Adipocyte (in vitro differentiated cells): ENCODE measurements around the gene UNC79.

Experiments
- DNase-seq: peaks from one replicate; pipeline ENCODE4 v3.0.0-alpha.2; 2015; ENCODE audit warnings: low read depth
- H3K27me3 ChIP-seq: replicated peaks from 2 replicates; pipeline ENCODE4 v1.7.0; 2013; ENCODE audit warnings: mild to moderate bottlenecking, low read length, moderate library complexity; ENCODE audit not compliant: control insufficient read depth, insufficient read depth
- H3K36me3 ChIP-seq: 2 replicates; pipeline ENCODE4 v1.7.0; 2013; ENCODE audit warnings: low read length, mild to moderate bottlenecking, moderate library complexity; ENCODE audit not compliant: control insufficient read depth, insufficient read depth, severe bottlenecking
- H3K4me1 ChIP-seq: 2 replicates; pipeline ENCODE4 v1.7.0; 2013; ENCODE audit warnings: mild to moderate bottlenecking, low read length, moderate library complexity; ENCODE audit not compliant: control insufficient read depth, insufficient read depth
- H3K4me3 ChIP-seq: 2 replicates; pipeline ENCODE4 v1.7.0; 2013; ENCODE audit warnings: mild to moderate bottlenecking, low read length, moderate library complexity
- H3K9ac ChIP-seq: 2 replicates; pipeline ENCODE4 v1.7.0; 2013; ENCODE audit warnings: mild to moderate bottlenecking, low read length, moderate library complexity
- H3K9me3 ChIP-seq: 2 replicates; pipeline ENCODE4 v1.7.0; 2013; ENCODE audit warnings: mild to moderate bottlenecking, low read length, moderate library complexity; ENCODE audit not compliant: control insufficient read depth

The UNC79 gene

GRCh38 chr14:93531644-93532043 lies 100.9 kb downstream of the UNC79 start:
- Histone ChIP-seq H3K27me3 (no peaks in the 10 kb centered on the region), H3K36me3 (no peaks in the 10 kb centered on the region), H3K4me3 (no peak overlapping the region), H3K4me1 (peaks cover 7% of the 10 kb centered on the region), H3K9ac (no peak overlapping the region), H3K9me3 (no peaks in the 10 kb centered on the region)
- no peak for DNase-seq

- H3K9ac ChIP-seq, result no peak overlapping the region
- H3K4me3 ChIP-seq, result no peak overlapping the region
- DNase-seq, result no peak
- no peaks in the 10 kb centered on the region for H3K9me3 ChIP-seq
- no peaks in the 10 kb centered on the region for H3K36me3 ChIP-seq
- no peaks in the 10 kb centered on the region for H3K27me3 ChIP-seq
- no peaks in the 10 kb centered on the region for H3K4me1 ChIP-seq
Measured at GRCh38 chr14:93532541-93532940, 101.8 kb downstream of the UNC79 start.

DNA sequence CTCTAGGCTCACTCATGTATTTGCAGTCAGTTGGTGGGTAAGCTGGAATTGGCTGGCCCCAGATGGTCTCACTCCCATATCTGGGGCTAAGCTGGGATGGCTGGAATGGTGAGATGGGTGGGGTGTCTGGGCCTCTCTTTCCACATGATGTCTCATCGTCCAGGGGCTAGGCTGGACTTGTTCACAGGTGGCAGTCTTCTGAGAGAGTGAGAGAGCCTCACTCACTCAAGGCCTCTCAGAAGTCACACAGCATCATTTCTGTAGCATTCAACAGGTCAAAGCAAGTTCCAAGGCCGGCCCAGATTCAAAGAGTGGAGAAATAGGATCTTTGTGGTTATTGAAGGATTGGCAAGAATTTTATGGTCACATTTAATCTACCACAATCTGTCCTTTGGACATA lies 102.7 kb downstream of the UNC79 start:
- Histone ChIP-seq H3K4me1 (no peaks in the 10 kb centered on the region), H3K27me3 (no peaks in the 10 kb centered on the region)

DNA sequence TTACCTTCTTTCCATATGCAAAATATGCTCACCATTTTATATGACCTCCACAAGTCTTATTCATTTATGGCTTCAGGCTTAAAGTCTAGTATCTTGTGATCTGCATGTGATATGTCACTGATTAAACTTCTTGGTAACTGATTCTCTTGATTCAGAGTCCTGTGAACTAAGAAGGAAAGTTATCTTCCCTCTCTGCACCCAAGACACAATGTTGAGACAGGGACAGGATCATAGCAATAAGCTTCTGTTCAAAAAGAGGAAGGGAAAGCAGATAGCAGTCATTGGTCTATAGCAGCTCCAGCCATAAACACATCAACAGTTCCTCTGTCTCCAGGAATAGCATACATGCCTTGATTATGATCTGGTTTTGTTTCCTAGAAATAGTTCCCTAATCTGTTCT lies 103.1 kb downstream of the UNC79 start:
- Histone ChIP-seq H3K9ac (no peak overlapping the region), H3K4me3 (no peak overlapping the region), H3K9me3 (no peaks in the 10 kb centered on the region), H3K27me3 (no peaks in the 10 kb centered on the region), H3K36me3 (no peaks in the 10 kb centered on the region), H3K4me1 (no peaks in the 10 kb centered on the region)
- no peak for DNase-seq

More for the DNA sequence above, 102.7 kb downstream of the UNC79 start:
- DNase-seq, result no peak
- Histone ChIP-seq H3K4me3 (no peak overlapping the region), H3K36me3 (no peaks in the 10 kb centered on the region), H3K9ac (no peak overlapping the region), H3K9me3 (no peaks in the 10 kb centered on the region)

GRCh38 chr14:93535537-93535936 lies 104.8 kb downstream of the UNC79 start:
- Histone ChIP-seq H3K4me1 (no peaks in the 10 kb centered on the region), H3K9me3 (no peaks in the 10 kb centered on the region), H3K4me3 (no peak overlapping the region), H3K27me3 (peaks cover 3% of the 10 kb centered on the region), H3K36me3 (no peaks in the 10 kb centered on the region), H3K9ac (no peak overlapping the region)
- no peak for DNase-seq

- Histone ChIP-seq H3K9ac (no peak overlapping the region), H3K9me3 (no peaks in the 10 kb centered on the region), H3K36me3 (no peaks in the 10 kb centered on the region), H3K27me3 (peaks cover 5% of the 10 kb centered on the region), H3K4me1 (no peaks in the 10 kb centered on the region), H3K4me3 (no peak overlapping the region)
- peak; percentile 4 for DNase-seq
Measured at GRCh38 chr14:93536945-93537344, 106.2 kb downstream of the UNC79 start.

- H3K9me3 ChIP-seq, result no peaks in the 10 kb centered on the region
- no peak overlapping the region for H3K9ac ChIP-seq
- no peaks in the 10 kb centered on the region for H3K36me3 ChIP-seq
- peaks cover 5% of the 10 kb centered on the region for H3K27me3 ChIP-seq
- no peaks in the 10 kb centered on the region for H3K4me1 ChIP-seq
- no peak overlapping the region for H3K4me3 ChIP-seq
- DNase-seq, result no peak
Measured at GRCh38 chr14:93537951-93538350, 107.2 kb downstream of the UNC79 start.

DNA sequence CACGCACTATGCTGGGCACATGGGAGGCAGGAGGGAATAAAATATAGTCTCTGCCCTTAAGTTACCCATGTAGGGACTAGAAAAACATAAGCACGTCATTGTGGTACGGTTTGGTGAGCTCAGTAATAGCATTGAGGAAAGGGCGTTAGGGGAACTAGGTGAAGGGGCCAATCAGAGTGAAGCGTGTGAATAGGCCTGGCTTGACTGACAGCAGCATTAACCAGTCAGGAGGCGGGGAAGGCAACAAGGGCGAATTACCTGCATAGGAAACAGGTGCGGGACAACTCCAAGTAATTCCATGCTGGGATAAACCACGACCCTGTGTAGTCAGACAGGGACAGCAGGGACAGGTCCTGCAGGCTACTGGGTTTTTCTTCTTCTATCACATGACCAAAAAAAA lies 107.7 kb downstream of the UNC79 start:
- no peak for DNase-seq
- Histone ChIP-seq H3K27me3 (peaks cover 5% of the 10 kb centered on the region), H3K36me3 (no peaks in the 10 kb centered on the region), H3K4me3 (no peak overlapping the region), H3K4me1 (no peaks in the 10 kb centered on the region), H3K9ac (no peak overlapping the region), H3K9me3 (no peaks in the 10 kb centered on the region)

DNA sequence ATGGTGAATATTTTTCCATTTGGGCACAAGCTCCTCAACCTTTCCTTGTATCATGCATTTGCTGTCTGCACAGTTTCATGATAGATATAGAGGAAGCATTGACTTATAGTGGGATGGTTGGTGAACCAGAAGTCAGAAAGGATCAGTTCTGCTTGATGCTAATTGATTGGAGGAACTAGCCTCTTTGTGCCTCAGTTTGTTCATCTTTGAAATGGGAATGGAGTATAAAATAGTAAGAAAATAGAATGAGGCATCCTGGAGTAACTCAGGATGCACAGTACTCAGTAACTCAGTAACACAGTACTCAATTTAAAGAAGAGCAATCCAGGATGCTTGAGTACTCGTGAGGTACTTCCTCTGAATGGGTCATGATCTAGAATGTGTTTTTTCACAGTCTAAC lies 109.5 kb downstream of the UNC79 start:
- Histone ChIP-seq H3K9ac (no peak overlapping the region), H3K4me1 (no peaks in the 10 kb centered on the region), H3K27me3 (peaks cover 5% of the 10 kb centered on the region), H3K9me3 (no peaks in the 10 kb centered on the region), H3K36me3 (no peaks in the 10 kb centered on the region), H3K4me3 (no peak overlapping the region)
- DNase-seq, result no peak

DNA sequence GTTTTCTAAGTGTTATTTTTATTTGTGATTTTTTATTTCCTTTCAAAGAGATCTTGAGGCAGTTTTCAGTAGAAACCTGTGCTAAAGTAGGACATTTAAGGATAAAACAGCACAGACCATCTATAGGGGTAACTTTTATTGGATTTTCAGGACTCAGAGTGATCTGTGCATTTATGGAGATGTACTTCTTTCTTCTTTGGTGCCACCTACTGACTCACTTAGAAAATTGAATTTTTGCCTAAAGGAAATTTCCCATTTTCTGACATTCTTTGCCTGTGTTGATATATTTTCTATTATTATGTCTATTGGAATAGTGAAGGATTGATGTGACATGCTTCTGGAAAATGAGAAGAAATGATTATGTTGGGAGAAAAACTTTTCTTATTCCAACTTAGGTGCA lies 113.0 kb downstream of the UNC79 start:
- DNase-seq, result peak; percentile 72
- Histone ChIP-seq H3K9ac (no peak overlapping the region), H3K9me3 (no peaks in the 10 kb centered on the region)

DNA sequence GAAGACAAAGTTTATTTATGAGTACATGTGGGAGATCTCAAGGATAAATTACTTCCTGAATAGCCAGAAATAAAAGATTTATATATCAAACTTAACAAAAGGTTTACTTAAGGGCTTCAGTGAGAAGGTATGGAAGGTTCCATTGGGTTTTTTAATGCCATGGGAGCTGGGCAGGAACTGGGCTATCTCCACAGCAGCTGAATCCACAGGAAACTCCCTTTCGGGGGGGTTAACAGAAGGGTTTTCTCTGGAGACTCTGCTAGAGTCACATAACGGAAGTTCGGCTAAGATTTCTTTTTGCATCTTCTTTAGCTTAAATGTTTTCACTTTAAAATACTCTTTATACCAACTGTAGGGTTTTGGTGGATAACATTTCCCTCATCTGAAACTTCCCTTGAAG lies 113.5 kb downstream of the UNC79 start:
- Histone ChIP-seq H3K4me1 (peaks cover 14% of the 10 kb centered on the region), H3K27me3 (peaks cover 5% of the 10 kb centered on the region), H3K9me3 (no peaks in the 10 kb centered on the region), H3K9ac (no peak overlapping the region), H3K36me3 (no peaks in the 10 kb centered on the region), H3K4me3 (no peak overlapping the region)
- DNase-seq, result no peak

More for the DNA sequence above, 113.0 kb downstream of the UNC79 start:
- Histone ChIP-seq H3K4me1 (peaks cover 14% of the 10 kb centered on the region), H3K4me3 (no peak overlapping the region), H3K27me3 (peaks cover 5% of the 10 kb centered on the region), H3K36me3 (no peaks in the 10 kb centered on the region)

DNA sequence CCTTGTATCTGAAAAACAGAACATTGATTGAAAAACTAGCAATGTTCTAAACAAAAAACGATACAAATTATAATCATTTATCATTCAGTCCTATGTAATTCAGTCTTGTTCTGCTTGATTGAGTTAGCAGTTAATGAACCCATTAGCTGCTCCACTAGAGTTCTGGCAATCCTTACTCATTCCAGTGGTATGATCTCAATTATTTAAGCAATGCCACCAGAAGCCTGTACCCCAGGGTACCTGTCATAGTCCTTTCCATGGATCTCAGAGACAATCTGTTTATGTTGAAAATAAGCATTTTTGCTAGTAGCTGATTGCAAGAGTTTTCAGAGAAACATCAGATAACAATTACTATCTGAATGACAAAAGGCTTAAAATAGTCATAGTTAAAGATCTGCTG lies 115.9 kb downstream of the UNC79 start:
- no peak overlapping the region for H3K4me3 ChIP-seq
- no peak overlapping the region for H3K9ac ChIP-seq
- no peaks in the 10 kb centered on the region for H3K9me3 ChIP-seq
- no peaks in the 10 kb centered on the region for H3K36me3 ChIP-seq
- DNase-seq, result no peak
- no peaks in the 10 kb centered on the region for H3K27me3 ChIP-seq
- H3K4me1 ChIP-seq, result peaks cover 14% of the 10 kb centered on the region
